ENCODE results near the gene PDK4. TPM values are rescaled to one million over a fixed set of nuclear protein-coding genes. Genes with fewer than 3 reads are reported as not detected.

The PDK4 gene
- polyA plus RNA-seq, 12 donors, result 9.9 to 26.3 (median 15.3) TPM; not detected in 1

GRCh38 chr7:95536656-95537311, 59.5 kb downstream of the PDK4 start:
- DNase-seq, result no peak

DNA sequence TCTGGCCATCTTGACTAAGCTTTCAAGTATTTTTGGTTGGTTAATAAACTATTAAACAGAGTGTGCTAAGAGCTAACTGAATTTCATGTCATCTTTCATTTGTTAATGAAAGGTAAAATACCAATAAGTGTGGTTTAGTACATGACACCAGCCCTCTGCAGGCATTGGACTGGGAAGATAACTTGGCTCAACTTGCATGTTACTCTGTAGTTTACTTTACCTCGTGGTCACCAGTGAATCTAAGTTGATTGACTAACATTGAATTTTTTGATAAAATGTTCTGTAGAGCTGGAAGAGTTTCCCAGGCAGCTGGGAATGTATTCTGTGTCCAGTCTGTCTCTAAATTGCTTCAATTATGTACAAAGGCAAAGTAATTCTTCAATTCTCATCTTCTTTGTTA, 60.7 kb downstream of the PDK4 start:
- DNase-seq, result no peak

DNA sequence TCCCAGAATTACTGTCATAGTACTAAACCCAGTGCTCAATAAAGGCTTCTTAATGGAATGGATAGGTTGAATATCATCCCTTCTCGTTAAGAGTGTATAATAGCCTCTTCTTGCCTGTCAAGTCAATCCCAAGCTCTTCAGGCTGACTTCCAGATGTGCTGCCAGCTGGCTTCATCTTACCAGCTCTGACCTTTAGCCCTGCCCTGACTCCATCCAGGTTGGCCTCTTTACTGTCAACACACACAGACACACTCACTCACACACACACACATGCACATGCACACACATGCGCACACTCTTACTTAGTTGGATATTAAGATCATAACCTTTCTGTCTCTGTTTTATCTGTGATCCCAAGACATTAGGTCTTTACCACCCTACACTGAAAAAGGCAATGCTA, 61.5 kb downstream of the PDK4 start:
- DNase-seq, result no peak

Other genes with a start within 250 kb of the PDK4 start
- 10 to 100 TPM in 1 of 12 donors, 1 to 10 TPM in 9, not detected in 2; 3.0 to 13.5 (median 4.8) TPM for gene PON3, start 200.1 kb downstream of the PDK4 start, polyA plus RNA-seq (ENCODE audit: insufficient read length in 12 of 12)
- gene PON2, start 161.5 kb downstream of the PDK4 start, polyA plus RNA-seq (ENCODE audit: insufficient read length in 12 of 12), result 100 to 1,000 TPM in 7 of 12 donors, 10 to 100 TPM in 4, not detected in 1; 68.1 to 197 (median 124) TPM
- 10 to 100 TPM in 11 of 12 donors, not detected in 1; 10.5 to 42.6 (median 33.8) TPM for gene ASB4, start 110.6 kb downstream of the PDK4 start, polyA plus RNA-seq (ENCODE audit: insufficient read length in 12 of 12)
- 1 to 10 TPM in 3 of 12 donors, under 1 TPM in 7, not detected in 2; 0.39 to 1.3 (median 0.83) TPM for gene DYNC1I1, start 176.0 kb upstream of the PDK4 start, polyA plus RNA-seq (ENCODE audit: insufficient read length in 12 of 12)

All from muscle of arm (tissue), 12 donors.